HG02885 (cell line): ENCODE measurements around the gene NANP.
A peak's percentile ranks its signal among the peaks of the same experiment; 100 is the strongest.
"Not testable (repeated sequence)": the region's sequence is repeated elsewhere in the genome, so short reads cannot be mapped to it uniquely, and the experiment has no call there.

Experiments used
- ATAC-seq: cut with Tn5 transposase; IDR thresholded peaks from one replicate; pipeline ENCODE4 v1.9.1; 2021; ENCODE audit warnings: mild to moderate bottlenecking; ENCODE audit not compliant: unreplicated experiment, poor library complexity

NANP gene

GRCh38 chr20:25623736-25624499, at the start of gene NANP:
Gene NANP, minus strand, starts transcription at chr20:25624014. Its CDS starts 66 bp downstream, at chr20:25623948.
- peak; percentile 85 for ATAC-seq

- no peak for ATAC-seq
Observed at GRCh38 chr20:25672659-25673235, 48.9 kb upstream of the NANP start.

GRCh38 chr20:25669826-25670422, 46.1 kb upstream of the NANP start:
- no peak for ATAC-seq

GRCh38 chr20:25668446-25668845, 44.6 kb upstream of the NANP start:
- no peak for ATAC-seq

- no peak for ATAC-seq
Observed at GRCh38 chr20:25659999-25660398, 36.2 kb upstream of the NANP start.

- no peak for ATAC-seq
Observed at GRCh38 chr20:25654487-25654886, 30.7 kb upstream of the NANP start.

- ATAC-seq: not testable (repeated sequence)
Observed at GRCh38 chr20:25652866-25653265, 29.1 kb upstream of the NANP start.

GRCh38 chr20:25644814-25645213, 21.0 kb upstream of the NANP start:
- no peak for ATAC-seq

- ATAC-seq: no peak
Observed at GRCh38 chr20:25643716-25644115, 19.9 kb upstream of the NANP start.

GRCh38 chr20:25637247-25637646, 13.4 kb upstream of the NANP start:
- no peak for ATAC-seq

GRCh38 chr20:25632940-25633790, 9.4 kb upstream of the NANP start:
- no peak for ATAC-seq

GRCh38 chr20:25630615-25631014, 6.8 kb upstream of the NANP start:
- ATAC-seq: not testable (repeated sequence)

GRCh38 chr20:25629816-25630499, 6.1 kb upstream of the NANP start:
- ATAC-seq: no peak

- ATAC-seq: no peak
Observed at GRCh38 chr20:25626779-25627178, 3.0 kb upstream of the NANP start.

- ATAC-seq: no peak
Observed at GRCh38 chr20:25624500-25624939, 706 bp upstream of the NANP start.

- ATAC-seq: peak; percentile 26
Observed at GRCh38 chr20:25623225-25623735, 534 bp downstream of the NANP start.

GRCh38 chr20:25622450-25623224, 1.2 kb downstream of the NANP start:
- no peak for ATAC-seq

GRCh38 chr20:25622049-25622448, 1.8 kb downstream of the NANP start:
- ATAC-seq: no peak

GRCh38 chr20:25619514-25619913, 4.3 kb downstream of the NANP start:
- ATAC-seq: no peak
